ENCODE results near the gene FGF2.
A peak's percentile ranks its signal among the peaks of the same experiment; 100 is the strongest.

FGF2 gene

GRCh38 chr4:122895336-122895995 lies 68.8 kb downstream of the FGF2 start:
- DNase-seq, result no peak

- DNase-seq, result no peak
Measured at GRCh38 chr4:122896270-122896669, 69.6 kb downstream of the FGF2 start.

DNA sequence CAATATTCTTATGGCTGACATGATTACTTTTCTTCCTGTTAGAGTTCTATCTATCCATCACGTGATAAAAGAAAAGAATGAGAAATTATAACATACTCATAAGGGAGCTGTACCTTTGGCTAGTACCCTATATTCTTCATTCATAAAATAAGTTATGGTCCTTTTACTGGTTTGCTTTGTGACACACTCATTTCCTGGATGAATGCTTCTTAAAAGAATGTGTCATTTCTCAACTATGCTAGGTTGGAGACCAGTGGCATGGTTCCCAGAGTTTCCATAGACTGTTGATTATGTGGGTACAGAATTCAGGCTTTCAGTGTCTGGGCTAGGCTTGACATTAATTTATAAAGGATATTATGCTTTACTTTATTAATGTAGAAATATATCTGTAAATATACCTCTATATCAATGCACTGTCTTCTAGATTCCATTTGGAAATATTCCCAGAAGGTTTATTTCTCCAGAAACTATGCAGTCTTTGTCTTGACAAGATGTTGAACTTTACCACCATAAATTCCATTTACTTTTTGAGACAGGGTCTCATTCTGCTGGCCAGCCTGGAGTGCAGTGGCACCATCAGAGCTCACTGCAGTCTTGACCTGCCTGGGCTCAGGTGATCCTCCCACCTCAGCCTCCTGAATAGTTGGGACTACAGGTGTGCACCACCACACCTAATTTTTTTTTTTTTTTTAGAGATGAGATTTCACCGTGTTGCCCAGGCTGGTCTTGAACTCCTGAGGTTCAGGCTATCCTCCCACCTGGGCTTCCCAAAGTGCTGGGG lies 71.9 kb downstream of the FGF2 start:
- DNase-seq, result no peak

GRCh38 chr4:122899682-122900081 lies 73.1 kb downstream of the FGF2 start:
- DNase-seq, result no peak

- DNase-seq, result no peak
Measured at GRCh38 chr4:122900314-122900713, 73.7 kb downstream of the FGF2 start.

GRCh38 chr4:122901247-122902010 lies 74.8 kb downstream of the FGF2 start:
- no peak for DNase-seq

- no peak for DNase-seq
Measured at GRCh38 chr4:122903766-122904288, 77.2 kb downstream of the FGF2 start.

GRCh38 chr4:122906859-122907305 lies 80.3 kb downstream of the FGF2 start:
- no peak for DNase-seq

- DNase-seq, result no peak
Measured at GRCh38 chr4:122908223-122908622, 81.6 kb downstream of the FGF2 start.

- no peak for DNase-seq
Measured at GRCh38 chr4:122909683-122910082, 83.1 kb downstream of the FGF2 start.

DNA sequence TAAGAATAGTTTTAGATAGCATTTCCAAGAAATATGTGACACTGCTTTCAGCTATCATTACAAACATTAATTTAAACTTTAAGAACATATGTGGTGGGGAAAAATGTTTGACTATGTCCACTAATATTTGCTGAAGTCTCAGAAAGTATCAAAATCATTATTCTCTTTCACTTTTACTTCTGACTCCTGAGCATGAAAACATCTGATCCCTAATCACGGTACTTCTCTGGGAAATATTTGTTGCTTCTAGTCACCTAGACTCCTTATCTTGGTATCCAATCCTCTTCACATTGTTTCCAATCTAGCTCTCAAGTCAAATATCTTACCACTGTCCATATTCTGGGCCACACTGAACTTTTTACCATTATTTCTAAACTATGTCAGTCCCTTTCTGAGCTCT lies 85.0 kb downstream of the FGF2 start:
- DNase-seq, result no peak

GRCh38 chr4:122912810-122913575 lies 86.4 kb downstream of the FGF2 start:
- DNase-seq, result no peak

GRCh38 chr4:122914292-122914904 lies 87.8 kb downstream of the FGF2 start:
- peak; percentile 62 for DNase-seq

GRCh38 chr4:122914938-122915337 lies 88.3 kb downstream of the FGF2 start:
- DNase-seq, result no peak

DNA sequence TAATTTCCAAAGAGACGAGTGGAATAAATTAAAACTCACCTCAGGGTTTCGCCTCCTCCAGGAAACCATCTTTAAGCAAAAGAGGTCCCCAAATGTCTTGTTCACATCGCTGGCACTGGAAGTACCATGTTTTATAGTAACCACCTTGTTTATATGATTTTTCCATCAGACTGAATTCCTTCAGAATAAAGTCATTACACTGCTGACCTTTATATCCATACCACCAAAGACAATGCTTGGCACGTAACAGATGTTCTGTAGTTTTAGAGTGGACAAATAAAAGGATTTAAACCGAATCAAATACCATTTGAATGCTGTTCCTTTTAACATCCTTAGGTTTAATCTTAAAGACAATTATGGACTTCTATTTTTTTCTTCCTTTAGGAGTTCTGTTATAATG lies 91.1 kb downstream of the FGF2 start:
- no peak for DNase-seq

DNA sequence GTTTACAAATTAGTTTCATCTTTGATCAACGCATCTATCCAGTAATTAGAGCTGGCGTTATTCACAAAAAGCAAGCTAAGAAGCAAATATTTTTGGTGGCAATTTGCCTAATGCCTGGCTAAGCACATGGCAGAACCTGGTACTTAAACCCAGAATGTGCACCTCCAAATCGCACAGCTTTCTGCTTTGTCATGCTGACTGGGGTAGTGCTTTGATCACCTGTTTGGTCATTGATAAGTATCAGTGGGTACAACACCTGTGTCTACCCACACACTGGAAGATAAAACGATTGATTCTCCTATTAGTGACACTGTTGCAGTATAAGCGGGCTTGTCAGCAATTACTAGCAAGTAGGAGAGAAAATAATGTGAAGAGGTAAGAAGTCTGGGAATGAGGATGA lies 93.8 kb downstream of the FGF2 start:
- no peak for DNase-seq

DNA sequence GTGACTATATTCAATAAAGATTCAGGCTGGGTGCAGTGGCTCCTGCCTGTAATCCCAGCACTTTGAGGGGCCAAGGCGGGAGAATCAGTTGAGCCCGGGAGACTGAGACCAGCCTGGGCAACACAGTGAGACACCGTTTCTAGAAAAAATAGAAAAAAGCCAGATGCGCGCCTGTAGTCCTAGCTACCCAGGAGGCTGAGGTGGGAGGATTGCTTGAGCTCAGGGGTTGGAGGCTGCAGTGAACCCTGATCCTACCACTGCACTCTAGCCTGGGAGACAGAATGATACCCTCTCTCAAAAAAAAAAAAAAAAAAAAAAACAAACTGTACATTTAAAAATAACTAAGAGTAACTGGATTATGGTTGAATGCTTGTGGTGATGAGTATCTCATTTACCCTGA lies 94.7 kb downstream of the FGF2 start:
- DNase-seq, result no peak

- peak; percentile 34 for DNase-seq
Measured at GRCh38 chr4:122921971-122922876, 95.6 kb downstream of the FGF2 start, which contains the start of gene NUDT6. Gene NUDT6 (minus strand): TSS chr4:122922597. CDS start chr4:122922572, 25 bp downstream.

- peak; percentile 61 for DNase-seq
Measured at GRCh38 chr4:122922877-122923511, 96.4 kb downstream of the FGF2 start.

- DNase-seq, result no peak
Measured at GRCh38 chr4:122928930-122929329, 102.3 kb downstream of the FGF2 start.

All from NCI-H748 treated with DMSO at 0.1 percent for 48 hours (cell line).